Liver (tissue), 9 donors: ENCODE measurements around the gene EIPR1. TPM values are rescaled to one million over a fixed set of nuclear protein-coding genes. Genes with fewer than 3 reads are reported as not detected.

Experiments
- DNase-seq: peaks from one replicate; pipeline ENCODE4 v3.0.0-alpha.2; 2017; ENCODE audit warnings: low spot score
- H3K27ac ChIP-seq, 2 donors: one replicate each; pipeline ENCODE4 v1.7.0; 2013; ENCODE audit warnings: inconsistent platforms in 2 of 2, low read length in 2 of 2, control low read depth in 1 of 2, low read depth in 1 of 2, mild to moderate bottlenecking in 1 of 2
- H3K27me3 ChIP-seq, 4 donors: one replicate each; pipeline versions ENCODE4 v1.6.1 to v1.7.0; 2013; ENCODE audit warnings: low read length in 3 of 4, inconsistent platforms in 1 of 4, mild to moderate bottlenecking in 1 of 4, moderate library complexity in 1 of 4; ENCODE audit not compliant: control insufficient read depth in 4 of 4, insufficient read depth in 4 of 4
- H3K36me3 ChIP-seq, 4 donors: one replicate each; pipeline versions ENCODE4 v1.6.1 to v1.7.0; 2013; ENCODE audit warnings: low read length in 3 of 4, mild to moderate bottlenecking in 3 of 4, low read depth in 1 of 4, moderate library complexity in 1 of 4; ENCODE audit not compliant: control insufficient read depth in 4 of 4, insufficient read depth in 3 of 4
- H3K4me1 ChIP-seq, 4 donors: one replicate each; pipeline versions ENCODE4 v1.6.1 to v1.7.0; 2013; ENCODE audit warnings: low read length in 3 of 4, mild to moderate bottlenecking in 3 of 4, moderate library complexity in 1 of 4; ENCODE audit not compliant: control insufficient read depth in 4 of 4, insufficient read depth in 4 of 4
- H3K4me3 ChIP-seq, 3 donors: one replicate each; pipeline versions ENCODE4 v1.6.1 to v1.7.0; 2013; ENCODE audit warnings: low read length in 3 of 3, control low read depth in 1 of 3, low read depth in 1 of 3, mild to moderate bottlenecking in 1 of 3
- H3K9ac ChIP-seq, 2 donors: one replicate each; pipeline ENCODE4 v1.7.0; 2013; ENCODE audit warnings: low read length in 2 of 2, mild to moderate bottlenecking in 2 of 2, moderate library complexity in 2 of 2, control low read depth in 1 of 2, low read depth in 1 of 2
- H3K9me3 ChIP-seq, 4 donors: one replicate each; pipeline versions ENCODE4 v1.6.1 to v1.7.0; 2013; ENCODE audit warnings: low read length in 3 of 4; ENCODE audit not compliant: control insufficient read depth in 4 of 4
- CTCF ChIP-seq: fragments of 150-350 bp; IDR thresholded peaks from 2 replicates; pipeline ENCODE4 v1.5.1; 2017; ENCODE audit warnings: improper control_type of control experiment, low read depth, low read length; ENCODE audit not compliant: missing input control
- EGR1 ChIP-seq, 2 donors: IDR thresholded peaks; 2 replicates each; pipeline ENCODE4 v1.6.1; 2016 to 2018; ENCODE audit warnings: antibody characterized with exemption in 2 of 2, low read depth in 2 of 2
- GABPA ChIP-seq, 2 donors: IDR thresholded peaks in 1 of 2; conservative IDR thresholded peaks in 1 of 2; 2 replicates each; pipeline ENCODE4 v1.6.1; 2016; ENCODE audit warnings: antibody characterized with exemption in 2 of 2, mild to moderate bottlenecking in 1 of 2, moderate library complexity in 1 of 2
- HNF4A ChIP-seq, 2 donors: conservative IDR thresholded peaks; 2 replicates each; pipeline ENCODE4 v1.6.1; 2016; ENCODE audit warnings: antibody characterized with exemption in 2 of 2, mild to moderate bottlenecking in 2 of 2
- JUND ChIP-seq, 2 donors: IDR thresholded peaks; 2 replicates each; pipeline ENCODE4 v1.6.1; 2016; ENCODE audit warnings: antibody characterized with exemption in 2 of 2
- MAX ChIP-seq: IDR thresholded peaks from 2 replicates; pipeline ENCODE4 v1.6.1; 2016; ENCODE audit warnings: antibody characterized with exemption
- NR2F2 ChIP-seq: IDR thresholded peaks from 2 replicates; pipeline ENCODE4 v1.6.1; 2016; ENCODE audit warnings: antibody characterized with exemption
- RAD21 ChIP-seq, 2 donors: IDR thresholded peaks; 2 replicates each; pipeline ENCODE4 v1.6.1; 2016; ENCODE audit warnings: antibody characterized with exemption in 2 of 2, mild to moderate bottlenecking in 2 of 2
- RXRA ChIP-seq, 2 donors: IDR thresholded peaks; 2 replicates each; pipeline ENCODE4 v1.6.1; 2017 to 2018; ENCODE audit warnings: antibody characterized with exemption in 2 of 2, mild to moderate bottlenecking in 1 of 2
- TAF1 ChIP-seq: conservative IDR thresholded peaks from 2 replicates; pipeline ENCODE4 v1.6.1; 2016; ENCODE audit warnings: antibody characterized with exemption, mild to moderate bottlenecking
- YY1 ChIP-seq: IDR thresholded peaks from 2 replicates; pipeline ENCODE4 v1.6.1; 2016; ENCODE audit warnings: antibody characterized with exemption, mild to moderate bottlenecking
- ZBTB33 ChIP-seq: IDR thresholded peaks from 2 replicates; pipeline ENCODE4 v1.6.1; 2016; ENCODE audit warnings: antibody characterized with exemption
- WGBS: extraction: QIAGEN DNeasy Blood & Tissue Kit; methylation state at CpG from one replicate; pipeline ENCODE4 v1.1.7; 2013; 5-methylcytosine and 5-hydroxymethylcytosine counted together
- polyA plus RNA-seq, 2 donors: library from polyadenylated mRNA; stranded (reverse) in 1 of 2; unstranded in 1 of 2; fragments of 200-250 nt in 1 of 2; fragments of >200 nt in 1 of 2; fragmentation: Nextera tagmentation in 1 of 2; extraction: Ambion mirVana in 1 of 2; gene quantifications; one replicate each; pipeline versions ENCODE4 v1.2.1 to v1.2.3, GENCODE V29; 2013 to 2015
- total RNA-seq, 2 donors: library from RNA; depleted of rRNA; stranded (reverse); fragments of >200 nt; gene quantifications; one replicate each; pipeline ENCODE4 v1.2.3, GENCODE V29; 2014
- TF ChIP-seq, protein P1 (sequence below): IDR thresholded peaks from 2 replicates; pipeline ENCODE4 v1.6.1; 2016; ENCODE audit warnings: antibody characterized with exemption, mild to moderate bottlenecking
- donor health status: healthy.
- donor health status: healthy.
- donor health status: healthy.
- donor health status: healthy.
- donor health status: healthy.

EIPR1 gene
- total and polyA plus RNA-seq, 4 donors = 7.6 to 12.1 (median 11.4) TPM

DNA sequence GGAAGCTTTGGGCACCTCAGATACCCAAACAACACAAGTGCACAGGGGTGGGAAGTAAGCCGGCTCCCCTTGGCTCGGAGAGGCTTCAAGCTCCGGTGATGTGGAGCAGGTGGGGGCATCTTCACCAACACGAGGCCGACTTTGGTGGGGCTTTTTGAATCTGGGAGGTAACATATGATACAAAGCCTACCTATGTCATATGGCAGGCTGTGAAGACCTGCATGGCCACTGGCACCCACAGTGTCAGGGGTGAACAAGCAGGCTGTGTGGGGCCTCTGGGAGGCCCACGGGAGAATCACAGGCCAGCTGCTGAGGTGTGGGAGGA lies 109.0 kb downstream of the EIPR1 start:
- no peak overlapping the region for H3K4me3 ChIP-seq
- H3K4me1 ChIP-seq = no peaks in the 10 kb centered on the region
- DNase-seq = no peak
- H3K9ac ChIP-seq = no peak overlapping the region
- no peaks in the 10 kb centered on the region for H3K36me3 ChIP-seq
- no peak overlapping the region for H3K27ac ChIP-seq
- 97% methylated on average over 6 of the region's 6 CpGs for WGBS
- no peaks in the 10 kb centered on the region for H3K27me3 ChIP-seq
- H3K9me3 ChIP-seq = no peaks in the 10 kb centered on the region
- TF ChIP-seq GABPA (IDR thresholded peaks at IDR 0.05 in 1 of 2, conservative IDR thresholded peaks at IDR 0.05 in 1 of 2) = no peak
- no peak for TF ChIP-seq RAD21 (IDR thresholded peaks at IDR 0.05)

GRCh38 chr2:3267869-3268704 lies 109.5 kb downstream of the EIPR1 start:
- TF ChIP-seq RXRA (IDR thresholded peaks at IDR 0.05) (no peak), JUND (IDR thresholded peaks at IDR 0.05) (no peak), NR2F2 (no peak), TAF1 (no peak), YY1 (no peak), RAD21 (IDR thresholded peaks at IDR 0.05) (no peak), EGR1 (IDR thresholded peaks at IDR 0.05; ENCODE audit: low read depth in 2 of 2) (no peak), ZBTB33 (no peak), MAX (no peak), HNF4A (conservative IDR thresholded peaks at IDR 0.05) (no peak), CTCF (no peak)
- TF ChIP-seq, protein P1, sequence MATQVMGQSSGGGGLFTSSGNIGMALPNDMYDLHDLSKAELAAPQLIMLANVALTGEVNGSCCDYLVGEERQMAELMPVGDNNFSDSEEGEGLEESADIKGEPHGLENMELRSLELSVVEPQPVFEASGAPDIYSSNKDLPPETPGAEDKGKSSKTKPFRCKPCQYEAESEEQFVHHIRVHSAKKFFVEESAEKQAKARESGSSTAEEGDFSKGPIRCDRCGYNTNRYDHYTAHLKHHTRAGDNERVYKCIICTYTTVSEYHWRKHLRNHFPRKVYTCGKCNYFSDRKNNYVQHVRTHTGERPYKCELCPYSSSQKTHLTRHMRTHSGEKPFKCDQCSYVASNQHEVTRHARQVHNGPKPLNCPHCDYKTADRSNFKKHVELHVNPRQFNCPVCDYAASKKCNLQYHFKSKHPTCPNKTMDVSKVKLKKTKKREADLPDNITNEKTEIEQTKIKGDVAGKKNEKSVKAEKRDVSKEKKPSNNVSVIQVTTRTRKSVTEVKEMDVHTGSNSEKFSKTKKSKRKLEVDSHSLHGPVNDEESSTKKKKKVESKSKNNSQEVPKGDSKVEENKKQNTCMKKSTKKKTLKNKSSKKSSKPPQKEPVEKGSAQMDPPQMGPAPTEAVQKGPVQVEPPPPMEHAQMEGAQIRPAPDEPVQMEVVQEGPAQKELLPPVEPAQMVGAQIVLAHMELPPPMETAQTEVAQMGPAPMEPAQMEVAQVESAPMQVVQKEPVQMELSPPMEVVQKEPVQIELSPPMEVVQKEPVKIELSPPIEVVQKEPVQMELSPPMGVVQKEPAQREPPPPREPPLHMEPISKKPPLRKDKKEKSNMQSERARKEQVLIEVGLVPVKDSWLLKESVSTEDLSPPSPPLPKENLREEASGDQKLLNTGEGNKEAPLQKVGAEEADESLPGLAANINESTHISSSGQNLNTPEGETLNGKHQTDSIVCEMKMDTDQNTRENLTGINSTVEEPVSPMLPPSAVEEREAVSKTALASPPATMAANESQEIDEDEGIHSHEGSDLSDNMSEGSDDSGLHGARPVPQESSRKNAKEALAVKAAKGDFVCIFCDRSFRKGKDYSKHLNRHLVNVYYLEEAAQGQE = no peak
- no peak for DNase-seq

More at GRCh38 chr2:3267869-3268704, 109.5 kb downstream of the EIPR1 start:
- H3K9ac ChIP-seq = no peak overlapping the region
- H3K9me3 ChIP-seq = no peaks in the 10 kb centered on the region
- no peak overlapping the region for H3K4me3 ChIP-seq
- H3K36me3 ChIP-seq = no peaks in the 10 kb centered on the region
- H3K27ac ChIP-seq = no peak overlapping the region
- 96% methylated on average over 20 of the region's 20 CpGs for WGBS
- no peaks in the 10 kb centered on the region for H3K27me3 ChIP-seq
- no peaks in the 10 kb centered on the region for H3K4me1 ChIP-seq
